Hepatocyte (in vitro differentiated cells): Measurements from ENCODE around the gene PKM. TPM values are rescaled to one million over a fixed set of nuclear protein-coding genes. Genes with fewer than 3 reads are reported as not detected.

Experiments
- DNase-seq: peaks from one replicate; pipeline ENCODE4 v3.0.0-alpha.2; 2016; ENCODE audit warnings: low spot score
- H2AFZ ChIP-seq: fragments of 200-600 bp; sonication (generic); 2 replicates; pipeline ENCODE4 v1.6.0; 2016; ENCODE audit warnings: antibody characterized with exemption, mild to moderate bottlenecking
- H3K27ac ChIP-seq: fragments of 200-600 bp; sonication (generic); 2 replicates; pipeline ENCODE4 v1.5.1; 2016; ENCODE audit warnings: mild to moderate bottlenecking
- H3K27me3 ChIP-seq: fragments of 200-600 bp; sonication (generic); 2 replicates; pipeline ENCODE4 v1.6.1; 2016
- H3K36me3 ChIP-seq: fragments of 200-600 bp; sonication (generic); replicated peaks from 2 replicates; pipeline ENCODE4 v1.5.1; 2016; ENCODE audit warnings: low read depth; ENCODE audit not compliant: insufficient read depth
- H3K4me1 ChIP-seq: fragments of 200-600 bp; sonication (generic); 2 replicates; pipeline ENCODE4 v1.5.1; 2016; ENCODE audit warnings: mild to moderate bottlenecking, moderate library complexity; ENCODE audit not compliant: insufficient read depth
- H3K4me2 ChIP-seq: fragments of 200-600 bp; sonication (generic); 2 replicates; pipeline ENCODE4 v1.6.0; 2016
- H3K4me3 ChIP-seq: fragments of 200-600 bp; sonication (generic); 2 replicates; pipeline ENCODE4 v1.5.1; 2016; ENCODE audit warnings: mild to moderate bottlenecking
- H3K79me2 ChIP-seq: fragments of 200-600 bp; sonication (generic); 2 replicates; pipeline ENCODE4 v1.6.0; 2017; ENCODE audit warnings: mild to moderate bottlenecking
- H3K9me2 ChIP-seq: fragments of 200-600 bp; sonication (generic); replicated peaks from 2 replicates; pipeline ENCODE4 v1.6.0; 2017; ENCODE audit warnings: mild to moderate bottlenecking; ENCODE audit not compliant: insufficient read depth
- H3K9me3 ChIP-seq: fragments of 200-600 bp; sonication (generic); 2 replicates; pipeline ENCODE4 v1.5.1; 2016; ENCODE audit warnings: low read depth, mild to moderate bottlenecking
- H4K20me1 ChIP-seq: fragments of 200-600 bp; sonication (generic); 2 replicates; pipeline ENCODE4 v1.6.0; 2016; ENCODE audit warnings: mild to moderate bottlenecking; ENCODE audit not compliant: insufficient read depth, poor library complexity, severe bottlenecking
- EZH2 ChIP-seq: fragments of 200-600 bp; sonication (generic); IDR thresholded peaks from 2 replicates; pipeline ENCODE4 v1.6.1; 2016; ENCODE audit warnings: antibody characterized with exemption, mild to moderate bottlenecking, borderline replicate concordance
- EZH2phosphoT487 ChIP-seq: fragments of 200-600 bp; sonication (generic); IDR thresholded peaks from one replicate; pipeline ENCODE4 v1.6.1; 2018; ENCODE audit warnings: antibody characterized with exemption, mild to moderate bottlenecking, low read depth, moderate library complexity; ENCODE audit not compliant: unreplicated experiment, severe bottlenecking
- WGBS: methylation state at CpG from one replicate; pipeline ENCODE4 v1.1.6; 2016; ENCODE audit warnings: low lambda C conversion rate; ENCODE audit errors: missing lambda C conversion rate; 5-methylcytosine and 5-hydroxymethylcytosine counted together
- polyA plus RNA-seq: library from polyadenylated mRNA; unstranded; fragments of >200 nt; fragmentation: Nextera tagmentation; extraction: Ambion mirVana; gene quantifications from 2 replicates; pipeline ENCODE4 v1.2.1, GENCODE V29; 2016
- total RNA-seq: library from RNA; depleted of rRNA; stranded (reverse); fragments of >200 nt; gene quantifications from 2 replicates; pipeline ENCODE4 v1.2.3, GENCODE V29; 2014
- TF ChIP-seq, protein P1 (sequence below): fragments of 200-600 bp; sonication (generic); IDR thresholded peaks from 2 replicates; pipeline ENCODE4 v1.5.1; 2016; ENCODE audit warnings: antibody characterized with exemption, mild to moderate bottlenecking; ENCODE audit not compliant: poor library complexity

PKM gene
- total and polyA plus RNA-seq, 2 experiments from 2014 or later = 314 to 376 TPM

DNA sequence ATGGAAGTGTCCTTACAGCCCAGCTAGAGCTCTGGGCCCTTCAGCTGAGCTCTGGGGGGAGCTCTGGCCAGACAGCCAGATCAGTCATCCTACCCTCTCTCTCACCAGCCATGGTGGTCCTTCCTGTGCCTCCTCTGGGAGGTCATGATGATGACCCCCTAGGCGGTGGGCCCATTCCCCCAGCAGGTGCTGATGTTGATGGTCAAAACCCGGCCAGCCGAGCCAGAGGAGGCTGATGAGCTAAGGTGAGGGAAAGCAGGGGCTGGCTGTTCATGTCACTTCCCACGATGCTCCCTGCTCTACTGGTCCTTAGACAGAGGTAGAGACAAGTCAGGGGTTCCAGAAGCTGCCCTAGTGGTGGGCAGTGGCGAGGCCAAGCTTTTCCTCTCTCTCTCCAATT is 68.4 kb downstream of the PKM start:
- H3K79me2 ChIP-seq = no peaks in the 10 kb centered on the region
- no peak overlapping the region for H3K4me3 ChIP-seq
- H3K36me3 ChIP-seq = no peaks in the 10 kb centered on the region
- TF ChIP-seq EZH2 (no peak), EZH2phosphoT487 (no peak)
- TF ChIP-seq, protein P1, sequence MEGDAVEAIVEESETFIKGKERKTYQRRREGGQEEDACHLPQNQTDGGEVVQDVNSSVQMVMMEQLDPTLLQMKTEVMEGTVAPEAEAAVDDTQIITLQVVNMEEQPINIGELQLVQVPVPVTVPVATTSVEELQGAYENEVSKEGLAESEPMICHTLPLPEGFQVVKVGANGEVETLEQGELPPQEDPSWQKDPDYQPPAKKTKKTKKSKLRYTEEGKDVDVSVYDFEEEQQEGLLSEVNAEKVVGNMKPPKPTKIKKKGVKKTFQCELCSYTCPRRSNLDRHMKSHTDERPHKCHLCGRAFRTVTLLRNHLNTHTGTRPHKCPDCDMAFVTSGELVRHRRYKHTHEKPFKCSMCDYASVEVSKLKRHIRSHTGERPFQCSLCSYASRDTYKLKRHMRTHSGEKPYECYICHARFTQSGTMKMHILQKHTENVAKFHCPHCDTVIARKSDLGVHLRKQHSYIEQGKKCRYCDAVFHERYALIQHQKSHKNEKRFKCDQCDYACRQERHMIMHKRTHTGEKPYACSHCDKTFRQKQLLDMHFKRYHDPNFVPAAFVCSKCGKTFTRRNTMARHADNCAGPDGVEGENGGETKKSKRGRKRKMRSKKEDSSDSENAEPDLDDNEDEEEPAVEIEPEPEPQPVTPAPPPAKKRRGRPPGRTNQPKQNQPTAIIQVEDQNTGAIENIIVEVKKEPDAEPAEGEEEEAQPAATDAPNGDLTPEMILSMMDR = no peak
- no peaks in the 10 kb centered on the region for H3K27me3 ChIP-seq
- peaks cover 2% of the 10 kb centered on the region for H3K4me1 ChIP-seq
- DNase-seq = no peak
- no peaks in the 10 kb centered on the region for H3K9me2 ChIP-seq
- H2AFZ ChIP-seq = no peak overlapping the region
- no peaks in the 10 kb centered on the region for H3K9me3 ChIP-seq
- WGBS = 97% methylated on average over 5 of the region's 5 CpGs
- H4K20me1 ChIP-seq = no peaks in the 10 kb centered on the region
- H3K4me2 ChIP-seq = no peak overlapping the region
- no peak overlapping the region for H3K27ac ChIP-seq

DNA sequence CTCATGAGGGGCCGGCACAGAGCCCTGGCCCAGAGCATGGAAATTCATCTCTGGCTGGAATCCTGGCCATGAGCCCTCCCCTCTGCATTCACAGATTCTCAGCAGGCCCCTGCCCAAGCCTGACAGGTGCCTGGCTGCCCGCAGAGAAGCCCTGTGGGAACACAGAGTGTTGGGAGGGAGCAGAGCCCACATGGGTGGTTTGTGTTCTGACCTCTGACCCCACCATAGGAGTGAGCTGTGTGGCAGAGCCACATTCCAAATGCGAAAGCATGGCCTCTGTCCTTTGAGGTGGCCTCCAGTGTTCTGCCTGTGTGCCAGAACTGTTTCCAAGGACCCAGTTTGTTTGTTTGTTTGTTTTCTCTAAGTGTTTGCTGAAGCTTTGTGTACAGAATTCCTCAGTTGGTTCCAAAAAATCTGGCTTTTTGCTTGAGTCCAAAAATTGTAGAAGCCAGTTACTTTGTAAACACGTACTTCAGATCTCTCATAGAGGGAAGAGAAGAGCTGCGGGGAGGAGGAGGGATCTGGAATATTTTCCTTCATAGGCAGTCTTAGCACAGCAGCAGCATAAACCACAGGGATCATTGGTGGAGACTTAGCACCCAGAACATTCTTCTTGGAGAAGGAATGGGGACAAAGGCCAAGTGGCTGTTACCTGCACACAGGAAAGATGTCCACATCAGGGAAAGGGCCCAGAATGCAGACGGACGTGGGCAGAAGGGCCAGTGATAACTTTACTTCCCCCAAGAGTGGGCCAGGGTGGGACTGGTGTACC is 69.4 kb downstream of the PKM start:
- no peak overlapping the region for H3K4me3 ChIP-seq
- H4K20me1 ChIP-seq = no peaks in the 10 kb centered on the region
- DNase-seq = no peak
- H3K4me2 ChIP-seq = no peak overlapping the region
- H3K9me2 ChIP-seq = no peaks in the 10 kb centered on the region
- no peaks in the 10 kb centered on the region for H3K36me3 ChIP-seq
- H3K4me1 ChIP-seq = no peaks in the 10 kb centered on the region
- no peaks in the 10 kb centered on the region for H3K79me2 ChIP-seq
- H3K9me3 ChIP-seq = no peaks in the 10 kb centered on the region
- H2AFZ ChIP-seq = no peak overlapping the region
- 82% methylated on average over 7 of the region's 7 CpGs for WGBS
- TF ChIP-seq, protein P1 = no peak
- no peak for TF ChIP-seq EZH2phosphoT487
- no peak for TF ChIP-seq EZH2
- H3K27ac ChIP-seq = no peak overlapping the region
- no peaks in the 10 kb centered on the region for H3K27me3 ChIP-seq

DNA sequence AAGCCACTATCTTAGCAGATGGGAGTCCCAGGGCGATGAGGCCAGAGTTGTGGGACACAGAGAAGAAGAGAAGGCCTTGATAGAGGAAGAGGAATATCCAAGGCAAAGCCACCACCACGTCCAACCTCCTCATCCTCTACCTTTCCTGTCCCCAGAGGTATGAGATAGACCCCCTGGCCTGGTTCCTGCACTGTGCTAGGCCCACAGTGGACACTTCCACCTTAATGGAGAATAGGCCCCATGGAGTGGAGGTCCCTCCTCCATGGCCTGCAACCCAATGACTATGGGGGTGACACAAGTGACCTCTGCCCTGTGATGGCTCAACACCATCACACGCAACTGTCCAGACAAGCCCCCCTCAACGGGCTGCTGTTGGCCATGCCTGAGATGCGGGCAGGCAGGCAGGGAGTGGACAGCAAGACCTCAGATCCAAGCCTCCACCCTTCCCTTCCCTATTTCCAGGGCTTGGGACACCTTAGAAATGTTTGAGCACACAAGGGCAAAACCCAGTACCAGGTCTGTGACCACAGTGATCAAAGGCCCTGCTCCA is 70.2 kb downstream of the PKM start:
- H3K9me3 ChIP-seq = no peaks in the 10 kb centered on the region
- no peaks in the 10 kb centered on the region for H3K4me1 ChIP-seq
- DNase-seq = no peak
- H3K27ac ChIP-seq = no peak overlapping the region
- no peaks in the 10 kb centered on the region for H3K79me2 ChIP-seq
- no peak overlapping the region for H3K4me2 ChIP-seq
- no peaks in the 10 kb centered on the region for H4K20me1 ChIP-seq
- H3K4me3 ChIP-seq = no peak overlapping the region
- no peak overlapping the region for H2AFZ ChIP-seq
- no peaks in the 10 kb centered on the region for H3K36me3 ChIP-seq
- no peak for TF ChIP-seq EZH2phosphoT487
- TF ChIP-seq, protein P1 = no peak
- TF ChIP-seq EZH2 = no peak
- H3K27me3 ChIP-seq = no peaks in the 10 kb centered on the region
- no peaks in the 10 kb centered on the region for H3K9me2 ChIP-seq
- WGBS = 95% methylated on average over 5 of the region's 5 CpGs
